Thoracic aorta (tissue), 2 donors: ENCODE results near the gene SRGAP1. TPM values are rescaled to one million over a fixed set of nuclear protein-coding genes. Genes with fewer than 3 reads are reported as not detected.

Source experiments
- ATAC-seq: fragments of 150-250 bp; one replicate; pipeline ENCODE4 v1.8.0; 2017; ENCODE audit warnings: low read depth; ENCODE audit not compliant: insufficient number of reproducible peaks, low FRiP score
- DNase-seq: peaks from one replicate; pipeline ENCODE4 v3.0.0-alpha.2; 2020; ENCODE audit warnings: low spot score
- H3K27ac ChIP-seq, 2 donors: fragments of 200-600 bp; sonication (generic); 1 replicate in 1 of 2; 2 replicates in 1 of 2; pipeline ENCODE4 v1.5.1; 2016; ENCODE audit warnings: mild to moderate bottlenecking in 2 of 2, moderate library complexity in 2 of 2
- H3K27me3 ChIP-seq: fragments of 200-600 bp; sonication (generic); replicated peaks from 2 replicates; pipeline ENCODE4 v1.6.0; 2016; ENCODE audit warnings: mild to moderate bottlenecking; ENCODE audit not compliant: insufficient read depth
- H3K36me3 ChIP-seq: fragments of 200-600 bp; sonication (generic); one replicate; pipeline ENCODE4 v1.5.1; 2016
- H3K4me1 ChIP-seq, 2 donors: fragments of 200-600 bp; sonication (generic); 1 replicate in 1 of 2; 2 replicates in 1 of 2; pipeline versions ENCODE4 v1.5.1 to v1.6.0; 2016; ENCODE audit warnings: low read depth in 2 of 2, mild to moderate bottlenecking in 1 of 2; ENCODE audit not compliant: control insufficient read depth in 1 of 2
- H3K4me3 ChIP-seq: fragments of 200-600 bp; sonication (generic); 2 replicates; pipeline ENCODE4 v1.5.1; 2016; ENCODE audit warnings: mild to moderate bottlenecking
- H3K9me3 ChIP-seq: fragments of 200-600 bp; sonication (generic); 2 replicates; pipeline ENCODE4 v1.5.1; 2016
- total RNA-seq, 2 donors: library from RNA; depleted of rRNA; stranded (reverse); fragments of >200 nt; gene quantifications; one replicate each; pipeline versions ENCODE4 v1.1.0 to v1.2.3, GENCODE V29; 2016
- TF ChIP-seq, protein P1 (sequence below): fragments of 200-600 bp; sonication (generic); IDR thresholded peaks from one replicate; pipeline ENCODE4 v1.5.1; 2019; ENCODE audit warnings: antibody characterized with exemption

SRGAP1 gene
- total RNA-seq, 2 donors from 2014 or later: 7.9 to 24.1 TPM

DNA sequence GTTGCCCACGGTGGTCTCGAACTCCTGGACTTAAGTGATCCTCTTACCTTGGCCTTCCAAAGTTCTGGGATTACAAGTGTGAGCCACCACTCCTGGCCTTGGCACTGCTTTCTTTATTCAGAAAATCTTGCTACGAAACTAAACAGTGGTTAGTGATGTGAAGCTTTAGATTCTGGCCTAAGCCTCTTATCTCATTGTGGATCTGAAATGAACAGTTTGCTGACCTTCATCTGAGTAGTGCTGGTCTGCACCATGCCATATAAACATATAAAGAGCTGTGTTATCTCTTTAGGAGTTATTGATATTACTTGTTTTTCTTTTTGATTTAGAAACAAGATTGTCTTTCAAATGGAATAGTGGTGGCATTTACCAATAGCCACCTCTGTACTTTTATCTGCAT is 22.6 kb downstream of the SRGAP1 start:
- no peaks in the 10 kb centered on the region for H3K27me3 ChIP-seq
- H3K4me3 ChIP-seq: no peak overlapping the region
- H3K36me3 ChIP-seq: no peaks in the 10 kb centered on the region
- TF ChIP-seq, protein P1, sequence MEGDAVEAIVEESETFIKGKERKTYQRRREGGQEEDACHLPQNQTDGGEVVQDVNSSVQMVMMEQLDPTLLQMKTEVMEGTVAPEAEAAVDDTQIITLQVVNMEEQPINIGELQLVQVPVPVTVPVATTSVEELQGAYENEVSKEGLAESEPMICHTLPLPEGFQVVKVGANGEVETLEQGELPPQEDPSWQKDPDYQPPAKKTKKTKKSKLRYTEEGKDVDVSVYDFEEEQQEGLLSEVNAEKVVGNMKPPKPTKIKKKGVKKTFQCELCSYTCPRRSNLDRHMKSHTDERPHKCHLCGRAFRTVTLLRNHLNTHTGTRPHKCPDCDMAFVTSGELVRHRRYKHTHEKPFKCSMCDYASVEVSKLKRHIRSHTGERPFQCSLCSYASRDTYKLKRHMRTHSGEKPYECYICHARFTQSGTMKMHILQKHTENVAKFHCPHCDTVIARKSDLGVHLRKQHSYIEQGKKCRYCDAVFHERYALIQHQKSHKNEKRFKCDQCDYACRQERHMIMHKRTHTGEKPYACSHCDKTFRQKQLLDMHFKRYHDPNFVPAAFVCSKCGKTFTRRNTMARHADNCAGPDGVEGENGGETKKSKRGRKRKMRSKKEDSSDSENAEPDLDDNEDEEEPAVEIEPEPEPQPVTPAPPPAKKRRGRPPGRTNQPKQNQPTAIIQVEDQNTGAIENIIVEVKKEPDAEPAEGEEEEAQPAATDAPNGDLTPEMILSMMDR: no peak
- no peaks in the 10 kb centered on the region for H3K9me3 ChIP-seq
- H3K4me1 ChIP-seq: peaks cover 9 to 14% of the 10 kb centered on the region in 2 donors
- ATAC-seq (no peak), DNase-seq (no peak)
- no peak overlapping the region for H3K27ac ChIP-seq

DNA sequence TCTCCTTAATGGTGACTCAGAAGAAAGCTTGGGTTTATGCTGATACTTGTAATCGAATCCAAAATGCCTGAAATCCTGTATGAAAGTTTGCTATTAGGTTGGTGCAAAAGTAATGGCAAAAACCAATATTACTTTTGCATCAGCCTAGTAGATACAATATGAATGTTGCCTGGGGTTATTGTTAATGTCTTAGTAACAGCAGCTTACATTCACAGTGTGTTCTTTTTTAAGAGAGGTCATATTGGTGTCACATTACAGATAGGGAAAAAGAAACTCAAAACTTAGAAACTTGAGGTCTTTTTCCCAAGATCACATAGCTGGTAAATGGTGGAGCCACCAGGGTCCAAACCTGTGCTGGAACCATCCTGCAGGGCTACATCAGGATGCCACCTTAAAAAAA is 25.2 kb downstream of the SRGAP1 start:
- TF ChIP-seq, protein P1: no peak
- Histone ChIP-seq H3K27ac (no peak overlapping the region), H3K27me3 (no peaks in the 10 kb centered on the region), H3K36me3 (no peaks in the 10 kb centered on the region), H3K9me3 (no peaks in the 10 kb centered on the region), H3K4me1 (no peaks in the 10 kb centered on the region), H3K4me3 (no peak overlapping the region)
- DNase-seq: no peak
- ATAC-seq: no peak

DNA sequence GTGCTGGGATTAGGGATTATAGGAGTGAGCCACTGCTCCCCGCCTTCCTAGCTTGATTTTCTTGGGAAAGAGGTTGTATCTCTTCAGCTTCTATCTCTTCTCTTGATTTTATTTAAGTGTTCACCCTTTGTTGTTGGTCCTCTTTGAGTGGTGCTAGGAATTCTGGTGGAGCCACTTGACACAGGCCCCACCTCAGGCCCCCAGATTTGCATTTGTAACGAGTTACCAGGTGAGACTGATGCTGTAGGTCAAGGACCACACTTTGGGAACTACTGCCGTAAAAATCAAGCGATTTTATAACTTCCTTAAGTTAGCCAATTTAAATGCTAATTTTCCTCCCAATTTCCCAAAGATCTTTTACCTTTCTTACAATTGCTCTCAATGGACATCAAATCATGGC is 26.3 kb downstream of the SRGAP1 start:
- Histone ChIP-seq H3K27ac (no peak overlapping the region), H3K36me3 (no peaks in the 10 kb centered on the region), H3K4me3 (no peak overlapping the region), H3K9me3 (no peaks in the 10 kb centered on the region), H3K27me3 (no peaks in the 10 kb centered on the region), H3K4me1 (no peaks in the 10 kb centered on the region)
- ATAC-seq: no peak
- DNase-seq: no peak
- TF ChIP-seq, protein P1: no peak

DNA sequence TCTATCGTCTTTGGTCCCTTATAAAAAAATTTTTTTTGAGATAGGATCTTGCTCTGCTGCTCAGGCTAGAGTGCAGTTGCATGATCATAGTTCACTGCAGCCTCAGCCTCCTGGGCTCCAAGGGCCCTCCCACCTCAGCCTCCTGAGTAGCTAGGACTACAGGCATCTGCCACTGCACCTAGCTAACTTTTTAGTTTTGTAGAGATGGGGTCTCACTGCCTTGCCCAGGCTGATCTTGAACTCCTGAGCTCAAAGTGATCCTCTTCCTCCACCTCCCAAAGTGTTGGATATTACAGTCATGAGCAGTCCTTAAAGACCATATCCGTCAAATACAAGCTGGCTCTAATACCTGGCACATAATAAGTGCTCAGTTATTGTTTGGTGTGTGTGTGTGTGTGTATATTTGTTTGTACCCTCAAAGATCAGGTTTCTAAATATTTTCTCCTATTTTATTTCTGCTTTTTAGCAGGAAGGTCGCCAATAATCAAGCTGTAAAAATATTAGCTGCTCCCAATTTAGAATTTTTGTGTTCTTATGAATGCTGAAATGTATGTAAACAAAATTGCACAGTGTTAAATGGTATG is 30.5 kb downstream of the SRGAP1 start:
- ATAC-seq (no peak), DNase-seq (no peak)
- Histone ChIP-seq H3K36me3 (no peaks in the 10 kb centered on the region), H3K27ac (no peak overlapping the region), H3K9me3 (no peaks in the 10 kb centered on the region), H3K4me3 (no peak overlapping the region), H3K4me1 (no peaks in the 10 kb centered on the region), H3K27me3 (no peaks in the 10 kb centered on the region)
- TF ChIP-seq, protein P1: no peak

DNA sequence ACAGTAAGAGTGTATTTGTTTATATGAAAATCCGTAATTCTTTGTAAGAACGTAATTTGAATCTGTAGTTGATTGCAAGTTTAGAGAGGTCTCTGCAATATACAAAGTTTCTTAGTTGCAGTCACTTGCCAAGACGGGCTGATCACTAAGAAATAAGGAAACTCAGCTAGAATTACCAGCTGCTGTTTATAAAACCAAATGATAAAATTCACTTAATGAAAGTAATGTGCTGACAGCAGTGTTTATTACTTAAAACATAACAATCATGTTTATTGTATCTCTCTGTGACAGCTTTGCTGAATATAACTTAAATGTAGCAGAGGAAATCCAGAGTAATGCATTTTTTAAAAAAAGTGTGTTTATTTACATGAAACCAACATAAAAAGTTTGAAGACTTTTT is 31.2 kb downstream of the SRGAP1 start:
- H3K4me1 ChIP-seq: no peaks in the 10 kb centered on the region

More for the DNA sequence above, 31.2 kb downstream of the SRGAP1 start:
- H3K9me3 ChIP-seq: no peaks in the 10 kb centered on the region
- no peak overlapping the region for H3K27ac ChIP-seq
- DNase-seq (no peak), ATAC-seq (no peak)
- H3K27me3 ChIP-seq: no peaks in the 10 kb centered on the region
- TF ChIP-seq, protein P1: no peak
- no peaks in the 10 kb centered on the region for H3K36me3 ChIP-seq
- no peak overlapping the region for H3K4me3 ChIP-seq
